Femur (tissue), 1 donor: ENCODE data around the gene NCLN.
A peak's percentile ranks its signal among the peaks of the same experiment; 100 is the strongest.
"Not testable (repeated sequence)": the region's sequence is repeated elsewhere in the genome, so short reads cannot be mapped to it uniquely, and the experiment has no call there.

ENCODE experiments used
- DNase-seq: peaks from one replicate; pipeline ENCODE4 v3.0.0-alpha.2; 2017

The NCLN gene

DNA sequence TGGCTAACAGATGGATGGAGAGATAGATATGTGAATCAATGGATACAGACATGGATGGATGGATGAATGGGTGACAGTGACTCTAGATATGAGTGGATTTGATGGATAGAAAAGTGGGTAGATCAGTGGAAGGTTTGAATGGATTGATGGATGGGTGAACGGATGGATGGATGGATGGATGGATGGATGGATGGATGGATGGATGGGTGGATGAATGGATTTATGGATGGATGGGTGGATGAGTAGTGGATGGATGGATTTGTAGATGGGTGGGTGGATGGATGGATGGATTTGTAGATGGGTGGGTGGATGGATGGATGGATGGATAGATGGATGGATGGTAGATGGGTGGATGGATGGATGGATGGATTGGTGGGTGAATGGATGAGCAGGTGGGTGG, 45.6 kb downstream of the NCLN start:
- no peak for DNase-seq

DNA sequence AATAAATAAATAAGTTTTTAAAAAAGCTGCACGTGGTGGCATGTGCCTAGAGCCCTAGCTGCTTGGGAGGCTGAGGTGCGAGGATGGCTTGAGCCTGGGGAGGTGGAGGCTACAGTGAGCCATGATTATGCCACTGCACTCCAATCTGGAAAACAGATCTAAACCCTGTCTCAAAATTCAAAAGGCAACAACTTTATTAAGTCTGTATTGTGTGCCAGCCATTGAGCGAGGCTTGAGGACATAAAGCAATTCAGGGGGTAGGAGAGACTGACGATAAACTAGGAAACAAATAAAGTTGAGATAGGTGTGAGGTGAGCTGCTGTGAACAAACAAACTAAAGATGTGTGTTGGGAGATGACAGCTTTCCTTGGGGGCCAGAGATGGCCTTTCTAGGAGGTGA, 47.4 kb downstream of the NCLN start:
- DNase-seq = no peak

- no peak for DNase-seq
These were observed 48.1 kb downstream of the NCLN start for GRCh38 chr19:3233831-3234230.

DNA sequence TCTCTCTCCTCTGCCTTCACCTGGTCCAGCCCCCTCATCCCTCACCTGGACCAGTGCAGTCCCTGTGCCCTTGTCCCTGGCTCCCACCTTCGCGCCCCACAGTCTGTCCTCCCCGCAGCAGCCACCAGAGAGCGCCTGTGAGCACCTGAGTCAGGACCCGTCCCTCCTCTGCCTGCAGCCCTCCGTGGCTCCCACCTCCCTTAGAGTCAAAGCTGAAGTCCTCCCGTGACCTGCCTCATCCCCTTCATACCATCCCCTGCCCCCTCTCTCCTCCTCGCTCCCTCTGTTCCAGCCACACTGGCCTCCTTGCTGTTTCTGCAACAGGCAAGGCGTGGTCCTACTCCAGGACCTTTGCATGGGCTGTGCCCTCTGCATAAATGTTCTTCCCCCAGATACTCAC, 49.1 kb downstream of the NCLN start:
- DNase-seq = no peak

- not testable (repeated sequence) for DNase-seq
These were observed 49.9 kb downstream of the NCLN start for GRCh38 chr19:3235604-3236003.

DNA sequence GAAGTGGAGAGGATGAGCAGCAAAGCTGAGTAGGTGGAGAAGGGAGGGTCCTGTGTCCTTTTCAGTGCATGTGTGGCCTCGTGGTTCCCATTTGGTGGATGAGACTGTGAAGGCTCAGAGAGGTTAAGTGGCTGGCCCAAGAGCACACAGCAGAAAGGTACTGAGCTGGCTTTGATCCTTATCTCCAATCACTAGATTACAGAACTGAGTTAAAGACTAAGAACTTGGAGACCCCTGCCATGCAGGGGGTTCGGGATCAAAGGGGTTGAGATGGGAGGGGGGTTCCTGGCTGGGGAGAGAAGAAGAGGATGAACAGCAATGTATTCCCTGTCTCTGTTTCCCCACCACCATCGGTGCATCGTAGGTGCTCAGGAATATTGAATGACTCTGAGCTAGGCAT, 50.5 kb downstream of the NCLN start:
- no peak for DNase-seq

GRCh38 chr19:3238066-3238561, 52.4 kb downstream of the NCLN start:
- DNase-seq = no peak

DNA sequence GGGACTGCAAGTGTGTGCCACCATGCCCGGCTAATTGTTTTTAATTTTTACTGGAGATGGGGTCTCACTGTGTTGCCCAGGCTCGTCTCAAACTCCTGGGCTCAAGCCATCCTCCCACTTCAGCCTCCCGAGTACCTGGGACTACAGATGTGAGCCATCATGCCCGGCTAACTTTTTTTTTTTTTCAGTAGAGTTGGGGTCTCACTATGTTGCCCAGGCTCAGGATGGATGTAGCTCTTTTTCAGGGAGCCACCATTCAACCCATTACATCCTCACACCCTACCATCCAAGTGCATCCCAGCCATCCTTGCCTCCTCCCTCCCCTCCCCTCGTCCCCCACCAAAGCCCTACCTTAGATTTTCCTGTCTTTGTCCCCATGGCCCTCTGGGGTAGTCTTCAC, 53.6 kb downstream of the NCLN start:
- no peak for DNase-seq

DNA sequence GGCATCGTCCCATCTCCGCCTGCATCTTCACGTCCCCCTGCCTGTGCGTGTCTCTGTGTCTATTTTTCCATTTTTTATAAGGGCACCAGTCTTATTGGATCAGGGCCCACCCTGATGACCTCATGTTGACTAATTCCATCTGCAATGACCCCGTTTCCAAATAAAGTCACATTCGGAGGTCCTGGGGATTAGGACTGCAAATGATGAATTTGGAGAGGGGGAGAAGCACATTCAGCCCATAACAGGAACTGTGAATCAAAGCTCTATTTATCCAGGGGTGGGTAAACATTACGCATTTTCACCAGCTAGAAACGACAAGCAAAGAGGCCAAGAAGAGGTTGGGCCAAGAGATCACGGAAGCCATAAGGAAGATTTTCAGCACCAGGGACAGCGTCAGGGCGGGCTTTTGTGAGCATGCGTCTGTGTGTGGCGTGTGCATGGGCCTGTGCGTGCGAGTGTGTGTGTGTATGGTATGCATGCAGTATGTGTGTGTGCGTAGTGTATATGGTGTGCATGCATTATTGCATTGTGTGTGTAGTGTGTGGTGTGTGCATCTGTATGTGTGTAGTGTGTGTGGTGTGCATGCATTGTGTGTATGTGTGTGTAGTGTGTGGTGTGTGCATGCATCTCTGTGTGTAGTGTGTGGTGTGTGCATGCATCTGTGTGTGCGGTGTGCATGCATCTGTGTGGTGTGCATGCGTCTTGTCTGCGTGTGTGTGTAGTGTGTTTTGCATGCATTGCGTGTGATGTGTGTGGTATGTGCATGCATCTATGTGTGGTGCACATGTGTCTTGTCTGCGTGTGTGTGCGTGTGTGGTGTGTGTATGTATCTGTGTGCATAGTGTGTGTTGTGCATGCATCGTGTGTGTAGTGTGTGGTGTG, 58.3 kb downstream of the NCLN start:
- peak; percentile 57 for DNase-seq

- DNase-seq = no peak
These were observed 59.3 kb downstream of the NCLN start for GRCh38 chr19:3245050-3245449.

DNA sequence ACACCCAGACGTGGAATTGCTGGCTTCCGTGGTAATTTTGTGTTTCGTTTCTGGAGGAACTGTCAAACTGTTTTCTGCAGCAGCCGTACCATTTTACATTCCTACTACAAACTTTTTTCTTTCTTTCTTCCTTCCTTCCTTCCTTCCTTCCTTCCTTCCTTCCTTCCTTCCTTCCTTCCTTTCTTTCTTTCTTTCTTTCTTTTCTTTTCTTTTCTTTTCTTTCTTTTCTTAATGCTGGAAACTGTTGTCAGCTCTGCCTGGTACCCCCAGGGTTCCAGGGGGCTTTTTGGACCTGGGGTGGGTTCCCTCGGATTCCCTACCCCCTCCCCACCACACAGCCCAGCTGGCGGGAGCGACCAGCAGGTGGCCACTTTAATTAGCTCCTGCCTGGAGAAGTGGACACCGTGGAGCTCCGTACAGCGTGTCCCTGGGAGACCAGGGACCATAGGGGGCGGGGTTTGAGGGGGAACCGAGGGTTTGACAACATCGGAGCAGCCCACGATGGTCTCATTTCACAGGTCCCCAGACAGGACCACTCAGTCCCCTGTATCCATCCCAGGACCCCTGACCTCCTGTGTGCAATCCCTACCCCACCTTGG, 63.1 kb downstream of the NCLN start:
- no peak for DNase-seq

- no peak for DNase-seq
These were observed 63.7 kb downstream of the NCLN start for GRCh38 chr19:3249408-3249807.

DNA sequence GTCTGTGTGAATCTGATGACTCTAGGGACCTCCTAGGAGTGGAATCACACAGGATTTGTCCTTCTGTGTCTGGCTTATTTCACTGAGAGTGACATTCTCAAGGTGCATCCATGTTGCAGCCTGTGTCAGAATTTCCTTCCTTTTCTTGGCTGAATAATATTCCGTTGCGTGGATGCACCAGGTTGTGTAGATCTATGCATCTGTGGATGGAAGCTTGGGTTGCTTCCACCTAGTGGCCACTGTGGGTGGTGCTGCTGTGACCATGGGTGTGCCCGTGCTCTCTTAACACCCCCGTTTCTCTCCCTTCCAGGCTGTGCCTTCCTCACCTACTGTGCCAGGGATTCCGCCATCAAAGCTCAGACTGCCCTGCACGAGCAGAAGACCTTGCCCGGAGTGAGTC, 64.9 kb downstream of the NCLN start:
- no peak for DNase-seq

GRCh38 chr19:3251229-3251628, 65.5 kb downstream of the NCLN start:
- no peak for DNase-seq

DNA sequence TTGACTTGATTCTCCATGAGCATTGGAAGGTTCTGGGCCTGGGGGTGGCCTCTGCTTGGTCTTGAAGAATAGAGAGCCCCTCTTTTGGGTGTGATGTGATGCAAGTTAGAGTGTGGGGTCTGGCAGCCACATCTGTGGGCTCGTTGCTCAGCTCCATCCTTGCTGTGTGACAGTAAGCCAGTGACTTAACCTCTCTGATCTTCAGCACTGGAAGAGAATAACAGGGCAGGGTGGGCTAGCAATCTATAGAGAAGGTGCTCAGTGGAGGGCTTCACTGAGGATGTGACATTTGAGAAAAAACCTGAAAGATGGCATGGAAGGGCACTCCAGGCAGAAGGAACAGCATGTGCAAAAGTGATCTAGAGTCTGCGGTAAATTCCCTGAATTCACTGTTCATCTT, 66.9 kb downstream of the NCLN start:
- no peak for DNase-seq

DNA sequence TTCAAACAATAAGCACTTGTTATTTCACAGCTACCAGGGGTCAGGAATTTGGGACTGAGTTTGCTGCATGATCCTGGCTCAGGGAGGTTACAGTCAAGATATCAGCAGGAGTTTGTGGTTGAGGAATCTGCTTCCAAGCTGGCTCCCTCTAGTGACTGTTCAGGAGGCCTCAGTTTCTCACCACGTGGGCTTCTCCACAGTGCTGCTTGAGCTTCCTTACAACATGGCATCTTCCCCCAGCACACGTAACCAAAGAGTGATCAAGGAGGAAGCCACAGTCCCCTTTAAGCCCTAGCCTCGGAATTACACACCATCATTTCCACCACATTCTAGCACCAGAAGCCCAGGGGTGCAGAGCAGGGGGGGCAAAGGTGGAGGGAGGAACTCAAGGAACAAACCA, 67.5 kb downstream of the NCLN start:
- DNase-seq = no peak

DNA sequence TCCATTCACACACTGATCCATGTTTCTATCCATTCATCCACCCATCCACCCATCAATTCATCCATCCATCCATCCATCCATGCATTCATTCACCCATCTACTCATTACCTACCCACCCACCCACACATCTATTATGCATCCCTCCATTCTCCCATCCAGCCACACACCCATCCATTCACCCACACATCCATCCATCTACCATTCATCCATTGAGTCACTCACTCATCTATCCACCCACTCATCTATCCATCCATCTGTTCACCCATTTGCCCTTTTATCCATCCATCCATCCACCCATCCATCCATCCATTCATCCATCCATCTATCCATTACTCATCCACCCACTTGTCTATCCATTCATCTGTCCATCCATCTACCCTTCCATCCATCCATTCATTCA, 68.8 kb downstream of the NCLN start:
- no peak for DNase-seq

DNA sequence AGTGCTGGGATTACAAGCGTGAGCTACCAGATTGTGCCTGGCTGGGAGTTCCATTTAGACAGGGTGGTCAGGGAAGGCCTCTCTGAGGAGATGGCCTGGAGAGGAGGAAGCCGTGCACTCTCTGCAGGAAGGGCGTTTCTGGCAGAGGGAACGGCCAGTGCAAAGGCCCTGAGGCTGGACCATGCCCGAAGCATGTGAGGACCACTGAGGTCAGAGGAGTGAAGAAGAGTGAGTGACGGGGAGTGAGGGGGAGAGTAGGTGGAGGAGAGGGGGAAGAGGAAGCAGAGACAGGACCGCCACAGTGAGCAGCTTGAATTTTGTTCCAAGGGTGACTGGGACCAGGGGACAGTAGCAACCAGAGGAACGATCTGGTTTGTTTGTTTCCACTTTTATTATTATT, 71.3 kb downstream of the NCLN start:
- DNase-seq = no peak
